Neural progenitor cell (in vitro differentiated cells): ENCODE results near the gene UCP3.

Experiments
- EZH2 ChIP-seq: fragments of 200-600 bp; sonication (generic); IDR thresholded peaks from 2 replicates; pipeline ENCODE4 v1.6.1; 2017; ENCODE audit warnings: antibody characterized with exemption, mild to moderate bottlenecking, moderate library complexity
- EZH2phosphoT487 ChIP-seq: fragments of 200-600 bp; sonication (generic); IDR thresholded peaks from 2 replicates; pipeline ENCODE4 v1.6.1; 2017; ENCODE audit warnings: antibody characterized with exemption
- TF ChIP-seq, protein P1 (sequence below): fragments of 200-600 bp; sonication (generic); IDR thresholded peaks from 2 replicates; pipeline ENCODE4 v1.5.1; 2017; ENCODE audit warnings: antibody characterized with exemption, mild to moderate bottlenecking

DNA sequence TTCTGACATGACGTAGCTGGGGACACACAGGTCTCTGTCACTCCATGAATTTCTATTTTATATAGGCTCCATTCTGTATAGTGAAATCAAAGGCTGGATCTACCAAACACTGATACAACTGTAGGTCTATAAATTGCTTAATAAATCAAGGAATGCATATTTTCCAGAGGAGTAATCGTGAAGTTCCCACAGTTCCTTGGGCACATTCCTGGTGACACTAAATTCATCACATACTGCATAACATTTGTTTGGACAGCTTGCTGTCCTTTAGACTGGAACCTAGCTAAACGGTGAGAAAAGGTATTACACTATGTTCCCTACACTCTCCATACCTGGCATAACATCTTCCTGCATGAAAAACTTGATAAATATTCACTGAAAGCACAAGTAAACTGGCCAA, 41.6 kb upstream of the UCP3 start:
- TF ChIP-seq, protein P1, sequence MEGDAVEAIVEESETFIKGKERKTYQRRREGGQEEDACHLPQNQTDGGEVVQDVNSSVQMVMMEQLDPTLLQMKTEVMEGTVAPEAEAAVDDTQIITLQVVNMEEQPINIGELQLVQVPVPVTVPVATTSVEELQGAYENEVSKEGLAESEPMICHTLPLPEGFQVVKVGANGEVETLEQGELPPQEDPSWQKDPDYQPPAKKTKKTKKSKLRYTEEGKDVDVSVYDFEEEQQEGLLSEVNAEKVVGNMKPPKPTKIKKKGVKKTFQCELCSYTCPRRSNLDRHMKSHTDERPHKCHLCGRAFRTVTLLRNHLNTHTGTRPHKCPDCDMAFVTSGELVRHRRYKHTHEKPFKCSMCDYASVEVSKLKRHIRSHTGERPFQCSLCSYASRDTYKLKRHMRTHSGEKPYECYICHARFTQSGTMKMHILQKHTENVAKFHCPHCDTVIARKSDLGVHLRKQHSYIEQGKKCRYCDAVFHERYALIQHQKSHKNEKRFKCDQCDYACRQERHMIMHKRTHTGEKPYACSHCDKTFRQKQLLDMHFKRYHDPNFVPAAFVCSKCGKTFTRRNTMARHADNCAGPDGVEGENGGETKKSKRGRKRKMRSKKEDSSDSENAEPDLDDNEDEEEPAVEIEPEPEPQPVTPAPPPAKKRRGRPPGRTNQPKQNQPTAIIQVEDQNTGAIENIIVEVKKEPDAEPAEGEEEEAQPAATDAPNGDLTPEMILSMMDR: no peak
- TF ChIP-seq EZH2 (no peak), EZH2phosphoT487 (no peak)
